Panc1 (cell line): ENCODE measurements around the gene ATXN1. TPM values are rescaled to one million over a fixed set of nuclear protein-coding genes. Genes with fewer than 3 reads are reported as not detected.

Experiments
- ATAC-seq: fragments of 200-7000 bp; cut with Tn5 transposase; 2 replicates; pipeline ENCODE4 v1.9.1; 2020; ENCODE audit warnings: mild to moderate bottlenecking, moderate library complexity
- BruUV-seq: library from RNA; stranded (reverse); fragments of 400-500 nt; replicated peaks from 2 replicates; lab custom pipeline; 2021; lab: Mats Ljungman, UMichigan
- CTCF ChIA-PET: fragments of 300-600 bp; sonication (Branson Sonifier 250); formaldehyde crosslinking; loops from one replicate; lab custom pipeline; 2022; ENCODE audit warnings: antibody characterized with exemption; lab: Charles Lee
- POLR2A ChIA-PET: fragments of 300-600 bp; sonication (Branson Sonifier 250); formaldehyde crosslinking; loops from one replicate; lab custom pipeline; 2022; ENCODE audit warnings: antibody characterized with exemption; lab: Charles Lee
- DNase-seq: peaks from one replicate; pipeline ENCODE4 v3.0.0-alpha.2; 2010; ENCODE audit warnings: low read depth, low spot score
- H3K27ac ChIP-seq: 2 replicates; pipeline ENCODE4 v1.5.1; 2011; ENCODE audit warnings: mild to moderate bottlenecking, low read length, inconsistent platforms
- H3K27me3 ChIP-seq: fragments of 200-500 bp; sonication (Bioruptor generic); 2 replicates; pipeline ENCODE4 v1.6.0; 2014; ENCODE audit warnings: low read length, inconsistent platforms; ENCODE audit not compliant: control insufficient read depth, insufficient read depth
- H3K36me3 ChIP-seq: fragments of 200-500 bp; sonication (Bioruptor generic); 2 replicates; pipeline ENCODE4 v1.5.1; 2014; ENCODE audit warnings: inconsistent platforms, mild to moderate bottlenecking, low read length, moderate library complexity; ENCODE audit not compliant: control insufficient read depth, insufficient read depth
- H3K4me1 ChIP-seq: 2 replicates; pipeline ENCODE4 v1.5.1; 2011; ENCODE audit warnings: inconsistent platforms, mild to moderate bottlenecking, low read length, moderate library complexity; ENCODE audit not compliant: control insufficient read depth, insufficient read depth
- H3K4me3 ChIP-seq, 2 experiments: 2 replicates each; pipeline ENCODE4 v1.5.1; 2011 to 2012; ENCODE audit warnings: low read depth in 2 of 2, low read length in 2 of 2, mild to moderate bottlenecking in 2 of 2, inconsistent platforms in 1 of 2, moderate library complexity in 1 of 2
- H3K9me3 ChIP-seq: fragments of 200-500 bp; sonication (Bioruptor generic); 2 replicates; pipeline ENCODE4 v1.5.1; 2014; ENCODE audit warnings: low read depth, mild to moderate bottlenecking, inconsistent platforms, low read length, moderate library complexity; ENCODE audit not compliant: control insufficient read depth, insufficient read depth
- POLR2AphosphoS5 ChIP-seq: IDR thresholded peaks from 2 replicates; pipeline ENCODE4 v1.6.1; 2012; ENCODE audit warnings: mild to moderate bottlenecking, low read depth, low read length, moderate library complexity
- SIN3A ChIP-seq: IDR thresholded peaks from 2 replicates; pipeline ENCODE4 v1.6.1; 2012; ENCODE audit warnings: low read depth, mild to moderate bottlenecking, low read length, moderate library complexity, borderline replicate concordance; ENCODE audit not compliant: insufficient read depth
- TCF7L2 ChIP-seq: IDR thresholded peaks from 2 replicates; pipeline ENCODE4 v1.6.1; 2011; ENCODE audit warnings: mild to moderate bottlenecking, low read depth, low read length, inconsistent platforms
- in situ Hi-C: cut with HindIII; loops from 2 replicates; pipeline ENCODE4 v1.10.0; 2016; ENCODE audit warnings: low sequenced_read_pairs, low pct_unique_long_range_greater_than_20kb
- intact Hi-C: fragments of 100-400 bp; cut with micrococcal nuclease; formaldehyde crosslinking; loops from one replicate; pipeline ENCODE4 v1.10.0; 2022; ENCODE audit not compliant: unreplicated experiment
- total RNA-seq: library from RNA; stranded (reverse); gene quantifications from one replicate; pipeline ENCODE4 v1.2.1, GENCODE V29; 2021; ENCODE audit not compliant: unreplicated experiment
- TF ChIP-seq, protein P1 (sequence below), 2 experiments: IDR thresholded peaks; 2 replicates each; pipeline ENCODE4 v1.6.1; 2011 to 2012; ENCODE audit warnings: low read depth in 2 of 2, control low read depth in 1 of 2, low read length in 1 of 2, mild to moderate bottlenecking in 1 of 2, moderate library complexity in 1 of 2; ENCODE audit not compliant: insufficient read depth in 1 of 2
- TF ChIP-seq, protein P2 (sequence below): fragments of 450-650 bp; IDR thresholded peaks from 2 replicates; pipeline ENCODE4 v1.5.1; 2017; ENCODE audit warnings: mild to moderate bottlenecking

ATXN1 gene
- total RNA-seq, 1 experiment from 2014 or later: 67.1 TPM

DNA sequence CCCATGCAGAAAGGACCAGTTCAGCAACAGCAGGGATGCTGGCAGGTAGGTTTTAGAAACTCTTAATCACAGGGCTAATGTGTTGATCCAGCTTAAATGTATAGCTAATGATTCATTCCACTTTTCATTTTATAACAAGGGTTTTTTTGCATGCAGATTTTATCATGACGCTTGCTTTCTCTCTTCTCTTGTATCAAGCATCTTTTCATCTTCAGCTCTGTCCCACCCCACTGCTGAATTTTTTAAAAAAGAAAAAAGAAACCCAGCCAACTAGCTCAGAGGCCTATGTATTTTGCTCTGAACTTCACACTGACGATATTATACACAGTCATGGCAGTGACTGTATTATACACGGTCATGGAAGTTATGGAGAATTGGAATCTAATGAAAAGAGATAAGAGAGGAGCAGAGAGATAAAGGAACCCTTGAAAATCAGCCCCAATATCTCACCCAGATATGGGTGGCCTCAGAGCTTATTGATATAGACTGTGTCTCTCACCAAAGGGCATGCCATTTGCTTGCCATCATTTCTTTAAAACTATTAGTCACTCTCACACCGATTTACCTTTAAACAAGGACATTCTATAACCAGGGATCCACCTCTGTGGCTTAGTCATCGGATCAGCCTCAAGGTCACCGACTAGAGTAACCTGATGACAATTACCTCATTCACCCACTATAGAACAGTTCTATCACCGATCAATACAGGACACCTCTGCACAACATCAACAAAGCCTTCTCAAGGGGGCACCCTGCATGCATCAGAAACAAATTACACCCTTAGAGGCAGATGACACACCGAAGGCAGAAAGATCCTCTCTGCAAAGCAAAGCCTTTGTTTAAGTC, 222.0 kb downstream of the ATXN1 start:
- in situ Hi-C loops: no loop called here
- ChIA-PET CTCF (no interaction called here), POLR2A (interaction anchor here (0.6 kb wide), 1 partner anchor 17 kb away, joined by 3 read pairs; no protein-coding TSS in a partner anchor)
- no peak for ATAC-seq
- intact Hi-C loops: no loop called here
- Histone ChIP-seq H3K9me3 (no peaks in the 10 kb centered on the region), H3K4me1 (no peaks in the 10 kb centered on the region), H3K27ac (no peak overlapping the region), H3K27me3 (no peaks in the 10 kb centered on the region), H3K36me3 (no peaks in the 10 kb centered on the region), H3K4me3 (no peak overlapping the region)
- TF ChIP-seq, protein P1, sequence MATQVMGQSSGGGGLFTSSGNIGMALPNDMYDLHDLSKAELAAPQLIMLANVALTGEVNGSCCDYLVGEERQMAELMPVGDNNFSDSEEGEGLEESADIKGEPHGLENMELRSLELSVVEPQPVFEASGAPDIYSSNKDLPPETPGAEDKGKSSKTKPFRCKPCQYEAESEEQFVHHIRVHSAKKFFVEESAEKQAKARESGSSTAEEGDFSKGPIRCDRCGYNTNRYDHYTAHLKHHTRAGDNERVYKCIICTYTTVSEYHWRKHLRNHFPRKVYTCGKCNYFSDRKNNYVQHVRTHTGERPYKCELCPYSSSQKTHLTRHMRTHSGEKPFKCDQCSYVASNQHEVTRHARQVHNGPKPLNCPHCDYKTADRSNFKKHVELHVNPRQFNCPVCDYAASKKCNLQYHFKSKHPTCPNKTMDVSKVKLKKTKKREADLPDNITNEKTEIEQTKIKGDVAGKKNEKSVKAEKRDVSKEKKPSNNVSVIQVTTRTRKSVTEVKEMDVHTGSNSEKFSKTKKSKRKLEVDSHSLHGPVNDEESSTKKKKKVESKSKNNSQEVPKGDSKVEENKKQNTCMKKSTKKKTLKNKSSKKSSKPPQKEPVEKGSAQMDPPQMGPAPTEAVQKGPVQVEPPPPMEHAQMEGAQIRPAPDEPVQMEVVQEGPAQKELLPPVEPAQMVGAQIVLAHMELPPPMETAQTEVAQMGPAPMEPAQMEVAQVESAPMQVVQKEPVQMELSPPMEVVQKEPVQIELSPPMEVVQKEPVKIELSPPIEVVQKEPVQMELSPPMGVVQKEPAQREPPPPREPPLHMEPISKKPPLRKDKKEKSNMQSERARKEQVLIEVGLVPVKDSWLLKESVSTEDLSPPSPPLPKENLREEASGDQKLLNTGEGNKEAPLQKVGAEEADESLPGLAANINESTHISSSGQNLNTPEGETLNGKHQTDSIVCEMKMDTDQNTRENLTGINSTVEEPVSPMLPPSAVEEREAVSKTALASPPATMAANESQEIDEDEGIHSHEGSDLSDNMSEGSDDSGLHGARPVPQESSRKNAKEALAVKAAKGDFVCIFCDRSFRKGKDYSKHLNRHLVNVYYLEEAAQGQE (IDR thresholded peaks at IDR 0.05; ENCODE audit: insufficient read depth in 1 of 2, low read depth in 2 of 2, low read length in 1 of 2): no peak
- no TSS peak for BruUV-seq
- DNase-seq: no peak

DNA sequence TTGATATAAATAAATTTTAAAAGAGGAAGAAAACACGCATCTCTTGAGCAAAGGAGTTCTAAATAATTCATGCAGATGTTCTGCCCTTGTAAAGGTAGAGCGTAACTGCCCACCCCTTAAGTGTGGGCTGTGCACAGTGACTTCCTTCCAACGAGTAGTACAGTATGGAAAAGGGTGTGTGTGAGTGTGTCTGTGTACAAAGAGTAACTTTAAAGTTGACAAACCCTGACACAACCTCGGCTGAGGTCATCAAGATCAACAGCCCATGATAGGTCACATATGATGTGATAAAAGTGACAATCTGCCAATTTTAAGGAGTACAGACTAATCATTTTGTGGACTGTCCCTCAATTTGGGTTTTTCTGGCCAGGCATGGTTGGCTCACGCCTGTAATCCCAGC, 225.7 kb downstream of the ATXN1 start:
- TF ChIP-seq POLR2AphosphoS5: no peak
- TF ChIP-seq, protein P1 (IDR thresholded peaks at IDR 0.05; ENCODE audit: insufficient read depth in 1 of 2, low read depth in 2 of 2, low read length in 1 of 2): no peak
- TF ChIP-seq, protein P2, sequence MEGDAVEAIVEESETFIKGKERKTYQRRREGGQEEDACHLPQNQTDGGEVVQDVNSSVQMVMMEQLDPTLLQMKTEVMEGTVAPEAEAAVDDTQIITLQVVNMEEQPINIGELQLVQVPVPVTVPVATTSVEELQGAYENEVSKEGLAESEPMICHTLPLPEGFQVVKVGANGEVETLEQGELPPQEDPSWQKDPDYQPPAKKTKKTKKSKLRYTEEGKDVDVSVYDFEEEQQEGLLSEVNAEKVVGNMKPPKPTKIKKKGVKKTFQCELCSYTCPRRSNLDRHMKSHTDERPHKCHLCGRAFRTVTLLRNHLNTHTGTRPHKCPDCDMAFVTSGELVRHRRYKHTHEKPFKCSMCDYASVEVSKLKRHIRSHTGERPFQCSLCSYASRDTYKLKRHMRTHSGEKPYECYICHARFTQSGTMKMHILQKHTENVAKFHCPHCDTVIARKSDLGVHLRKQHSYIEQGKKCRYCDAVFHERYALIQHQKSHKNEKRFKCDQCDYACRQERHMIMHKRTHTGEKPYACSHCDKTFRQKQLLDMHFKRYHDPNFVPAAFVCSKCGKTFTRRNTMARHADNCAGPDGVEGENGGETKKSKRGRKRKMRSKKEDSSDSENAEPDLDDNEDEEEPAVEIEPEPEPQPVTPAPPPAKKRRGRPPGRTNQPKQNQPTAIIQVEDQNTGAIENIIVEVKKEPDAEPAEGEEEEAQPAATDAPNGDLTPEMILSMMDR: no peak
- TF ChIP-seq SIN3A: no peak
- no peak for TF ChIP-seq TCF7L2
- H3K4me1 ChIP-seq: peaks cover 3% of the 10 kb centered on the region; the same call in 1 of the 2 replicates
- no peak overlapping the region for H3K4me3 ChIP-seq
- no peak overlapping the region for H3K27ac ChIP-seq
- intact Hi-C loops: no loop called here
- BruUV-seq: no TSS peak
- no peak for ATAC-seq
- no peak for DNase-seq
- POLR2A ChIA-PET: no interaction called here
- no peaks in the 10 kb centered on the region for H3K27me3 ChIP-seq
- no peaks in the 10 kb centered on the region for H3K9me3 ChIP-seq
- CTCF ChIA-PET: no interaction called here
- H3K36me3 ChIP-seq: no peaks in the 10 kb centered on the region
- in situ Hi-C loops: no loop called here
